Breast epithelium (tissue), 4 donors: Measurements from ENCODE around the gene EFCAB5. TPM values are rescaled to one million over a fixed set of nuclear protein-coding genes. Genes with fewer than 3 reads are reported as not detected.

ENCODE experiments used
- DNase-seq, 2 donors: peaks; one replicate each; pipeline ENCODE4 v3.0.0-alpha.2; 2019; ENCODE audit warnings: low spot score in 2 of 2
- H3K27ac ChIP-seq, 2 donors: fragments of 200-600 bp; sonication (generic) in 1 of 2; one replicate each; pipeline ENCODE4 v1.5.1; 2016 to 2019; ENCODE audit warnings: mild to moderate bottlenecking in 1 of 2
- H3K27me3 ChIP-seq, 2 donors: fragments of 200-600 bp; sonication (generic) in 1 of 2; one replicate each; pipeline versions ENCODE4 v1.5.1 to v1.6.0; 2017 to 2019; ENCODE audit warnings: control low read depth in 1 of 2, mild to moderate bottlenecking in 1 of 2
- H3K36me3 ChIP-seq: fragments of 200-600 bp; one replicate; pipeline ENCODE4 v1.5.1; 2019
- H3K4me1 ChIP-seq, 2 donors: fragments of 200-600 bp; sonication (generic); one replicate each; pipeline ENCODE4 v1.5.1; 2016 to 2019; ENCODE audit warnings: control low read depth in 1 of 2
- H3K4me3 ChIP-seq, 3 donors: fragments of 200-600 bp; sonication (generic); 1 replicate in 2 of 3; 2 replicates in 1 of 3; pipeline ENCODE4 v1.5.1; 2016 to 2019; ENCODE audit warnings: mild to moderate bottlenecking in 3 of 3, moderate library complexity in 2 of 3
- H3K9me3 ChIP-seq, 2 donors: fragments of 200-600 bp; sonication (generic) in 1 of 2; one replicate each; pipeline ENCODE4 v1.5.1; 2016 to 2019; ENCODE audit warnings: control low read depth in 1 of 2
- POLR2A ChIP-seq: fragments of 450-650 bp; IDR thresholded peaks from one replicate; pipeline ENCODE4 v1.6.1; 2016; ENCODE audit warnings: antibody characterized with exemption, mild to moderate bottlenecking, moderate library complexity
- POLR2AphosphoS5 ChIP-seq, 3 donors: sonication (generic); formaldehyde crosslinking; IDR thresholded peaks; one replicate each; pipeline ENCODE4 v1.6.1; 2017; ENCODE audit warnings: antibody characterized with exemption in 3 of 3
- intact Hi-C: fragments of 100-400 bp; cut with DNase I; formaldehyde crosslinking; loops from one replicate; pipeline ENCODE4 v1.15.1; 2023; ENCODE audit warnings: low total_unique reads
- total RNA-seq, 3 donors: library from RNA; depleted of rRNA; stranded (reverse); fragments of >200 nt; gene quantifications; one replicate each; pipeline ENCODE4 v1.1.0, GENCODE V29; 2016
- TF ChIP-seq, protein P1 (sequence below), 3 donors: fragments of 450-650 bp; IDR thresholded peaks; one replicate each; pipeline ENCODE4 v1.5.1; 2016 to 2017; ENCODE audit warnings: antibody characterized with exemption in 3 of 3, mild to moderate bottlenecking in 3 of 3, moderate library complexity in 3 of 3

The EFCAB5 gene
- total RNA-seq, 3 donors from 2014 or later: 0.29 to 0.80 TPM; not detected in 1

DNA sequence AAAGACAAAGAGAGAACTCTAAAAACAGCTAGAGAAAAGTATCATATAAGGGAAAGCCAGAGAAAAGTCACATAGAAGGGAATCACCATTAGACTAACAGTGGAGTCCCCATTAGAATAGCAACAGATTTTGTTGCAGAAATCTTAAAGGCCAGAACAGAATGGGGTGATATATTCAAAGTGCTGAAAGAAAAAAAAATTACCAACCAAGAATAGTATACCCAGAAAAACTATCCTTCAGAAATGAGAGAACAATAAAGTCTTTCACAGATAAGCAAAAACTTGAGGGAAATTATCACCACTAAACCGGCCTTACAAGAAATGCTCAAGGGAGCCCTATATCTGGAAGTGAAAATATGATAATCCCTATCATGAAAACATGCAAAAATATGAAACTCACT is 123.3 kb downstream of the EFCAB5 start:
- Histone ChIP-seq H3K36me3 (no peaks in the 10 kb centered on the region), H3K27me3 (peaks cover 0 to 5% of the 10 kb centered on the region in 2 donors), H3K4me3 (no peak overlapping the region), H3K9me3 (peaks cover 13 to 31% of the 10 kb centered on the region in 2 donors), H3K4me1 (no peaks in the 10 kb centered on the region), H3K27ac (no peak overlapping the region)
- intact Hi-C loops: no loop called here
- no peak for DNase-seq
- TF ChIP-seq POLR2A: no peak
- TF ChIP-seq, protein P1, sequence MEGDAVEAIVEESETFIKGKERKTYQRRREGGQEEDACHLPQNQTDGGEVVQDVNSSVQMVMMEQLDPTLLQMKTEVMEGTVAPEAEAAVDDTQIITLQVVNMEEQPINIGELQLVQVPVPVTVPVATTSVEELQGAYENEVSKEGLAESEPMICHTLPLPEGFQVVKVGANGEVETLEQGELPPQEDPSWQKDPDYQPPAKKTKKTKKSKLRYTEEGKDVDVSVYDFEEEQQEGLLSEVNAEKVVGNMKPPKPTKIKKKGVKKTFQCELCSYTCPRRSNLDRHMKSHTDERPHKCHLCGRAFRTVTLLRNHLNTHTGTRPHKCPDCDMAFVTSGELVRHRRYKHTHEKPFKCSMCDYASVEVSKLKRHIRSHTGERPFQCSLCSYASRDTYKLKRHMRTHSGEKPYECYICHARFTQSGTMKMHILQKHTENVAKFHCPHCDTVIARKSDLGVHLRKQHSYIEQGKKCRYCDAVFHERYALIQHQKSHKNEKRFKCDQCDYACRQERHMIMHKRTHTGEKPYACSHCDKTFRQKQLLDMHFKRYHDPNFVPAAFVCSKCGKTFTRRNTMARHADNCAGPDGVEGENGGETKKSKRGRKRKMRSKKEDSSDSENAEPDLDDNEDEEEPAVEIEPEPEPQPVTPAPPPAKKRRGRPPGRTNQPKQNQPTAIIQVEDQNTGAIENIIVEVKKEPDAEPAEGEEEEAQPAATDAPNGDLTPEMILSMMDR (IDR thresholded peaks at IDR 0.05): no peak
- no peak for TF ChIP-seq POLR2AphosphoS5 (IDR thresholded peaks at IDR 0.05)

DNA sequence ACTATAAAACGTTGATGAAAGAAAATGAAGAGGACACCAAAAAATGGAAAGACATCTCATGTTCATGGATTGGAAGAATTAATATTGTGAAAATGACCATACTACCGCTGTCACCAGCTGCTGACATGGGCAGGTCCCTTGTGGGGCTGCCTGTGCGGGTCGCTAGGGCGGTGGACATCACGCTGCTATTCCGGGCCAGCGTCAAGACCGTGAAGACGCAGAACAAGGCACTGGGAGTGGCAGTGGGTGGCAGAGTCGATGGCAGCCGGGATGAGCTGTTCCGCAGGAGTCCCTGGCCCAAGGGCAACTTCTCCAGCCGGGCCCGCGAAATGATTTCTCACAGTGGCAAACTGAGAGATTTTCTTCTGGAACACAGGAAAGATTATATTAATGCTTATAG is 127.0 kb downstream of the EFCAB5 start:
- intact Hi-C loops: no loop called here
- no peak overlapping the region for H3K27ac ChIP-seq
- no peak for DNase-seq
- H3K4me3 ChIP-seq: no peak overlapping the region
- H3K36me3 ChIP-seq: no peaks in the 10 kb centered on the region
- TF ChIP-seq, protein P1 (IDR thresholded peaks at IDR 0.05): no peak
- no peak for TF ChIP-seq POLR2AphosphoS5 (IDR thresholded peaks at IDR 0.05)
- TF ChIP-seq POLR2A: no peak
- H3K27me3 ChIP-seq: no peaks in the 10 kb centered on the region
- H3K9me3 ChIP-seq: peaks cover 13 to 28% of the 10 kb centered on the region in 2 donors
- H3K4me1 ChIP-seq: no peaks in the 10 kb centered on the region

DNA sequence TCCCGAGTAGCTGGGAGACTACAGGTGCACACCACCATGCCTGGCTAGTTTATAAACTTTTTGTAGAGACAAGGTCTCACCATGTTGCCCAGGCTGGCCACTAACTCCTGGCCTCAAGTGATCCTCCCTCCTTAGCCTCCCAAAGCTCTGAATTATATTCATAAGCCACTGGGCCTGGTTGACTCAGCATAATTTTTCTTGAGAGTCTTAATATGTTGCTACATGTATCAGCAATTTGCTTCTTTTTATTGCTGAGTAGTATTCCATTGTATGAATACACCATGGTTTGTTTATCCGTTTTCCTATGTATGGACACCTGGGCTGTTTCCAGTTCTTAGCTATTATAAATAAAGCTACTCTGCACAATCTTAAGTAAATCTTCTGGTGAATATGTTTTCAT is 132.8 kb downstream of the EFCAB5 start:
- TF ChIP-seq POLR2A: no peak
- TF ChIP-seq POLR2AphosphoS5 (IDR thresholded peaks at IDR 0.05): no peak
- TF ChIP-seq, protein P1 (IDR thresholded peaks at IDR 0.05): no peak
- no peaks in the 10 kb centered on the region for H3K9me3 ChIP-seq
- no peak for DNase-seq
- intact Hi-C loops: no loop called here
- H3K36me3 ChIP-seq: no peaks in the 10 kb centered on the region
- H3K4me3 ChIP-seq: no peak overlapping the region
- H3K27ac ChIP-seq: no peak overlapping the region
- no peaks in the 10 kb centered on the region for H3K27me3 ChIP-seq
- H3K4me1 ChIP-seq: no peaks in the 10 kb centered on the region

DNA sequence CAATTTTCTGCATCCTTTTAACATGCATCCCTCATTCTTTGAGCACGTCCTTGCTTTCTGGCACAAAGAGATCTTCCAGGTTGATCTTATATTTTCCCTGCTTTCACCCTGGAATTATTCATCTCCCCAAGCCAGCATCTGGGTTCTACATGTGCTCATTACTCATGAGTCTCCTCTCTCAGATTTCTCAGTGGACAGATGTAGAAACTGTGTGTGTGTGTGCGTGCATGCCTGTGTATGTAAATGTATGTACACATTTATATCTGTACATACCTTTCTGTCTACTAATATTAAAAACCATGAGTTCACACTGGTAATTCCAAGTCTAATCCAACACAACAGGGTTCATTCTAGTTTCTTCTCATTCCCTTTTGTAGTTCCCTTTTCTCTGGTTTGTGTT is 133.3 kb downstream of the EFCAB5 start:
- TF ChIP-seq POLR2A (no peak), POLR2AphosphoS5 (IDR thresholded peaks at IDR 0.05) (no peak)
- TF ChIP-seq, protein P1 (IDR thresholded peaks at IDR 0.05): no peak
- no peaks in the 10 kb centered on the region for H3K9me3 ChIP-seq
- DNase-seq: no peak
- H3K4me1 ChIP-seq: no peaks in the 10 kb centered on the region
- H3K27ac ChIP-seq: no peak overlapping the region
- intact Hi-C loops: no loop called here
- H3K27me3 ChIP-seq: no peaks in the 10 kb centered on the region
- H3K36me3 ChIP-seq: no peaks in the 10 kb centered on the region
- no peak overlapping the region for H3K4me3 ChIP-seq

DNA sequence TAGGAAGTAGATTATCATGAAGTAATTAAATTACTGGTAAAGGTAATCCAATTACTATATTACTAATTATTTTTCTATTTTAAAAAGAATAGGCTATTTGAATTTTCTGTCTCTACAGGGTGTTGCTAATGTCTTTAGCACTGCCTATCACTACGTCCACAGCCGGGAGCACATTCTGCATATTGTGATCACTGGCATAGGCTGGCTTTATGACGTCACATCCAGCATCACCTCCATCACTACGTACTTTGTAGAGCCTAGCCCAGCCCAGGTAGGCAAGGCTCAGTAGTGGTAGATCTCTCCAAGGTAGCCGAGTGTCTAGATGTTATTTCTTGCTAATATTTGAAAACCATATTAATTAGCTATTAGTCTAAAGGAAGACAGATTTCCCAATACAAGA is 141.3 kb downstream of the EFCAB5 start:
- DNase-seq: no peak
- Histone ChIP-seq H3K27me3 (no peaks in the 10 kb centered on the region), H3K4me3 (no peak overlapping the region), H3K9me3 (no peaks in the 10 kb centered on the region), H3K4me1 (no peaks in the 10 kb centered on the region), H3K27ac (no peak overlapping the region), H3K36me3 (no peaks in the 10 kb centered on the region)
- intact Hi-C loops: no loop called here
- TF ChIP-seq POLR2AphosphoS5 (IDR thresholded peaks at IDR 0.05) (no peak), POLR2A (no peak)
- TF ChIP-seq, protein P1 (IDR thresholded peaks at IDR 0.05): no peak
